ENCODE measurements around the gene SYT5.

DNA sequence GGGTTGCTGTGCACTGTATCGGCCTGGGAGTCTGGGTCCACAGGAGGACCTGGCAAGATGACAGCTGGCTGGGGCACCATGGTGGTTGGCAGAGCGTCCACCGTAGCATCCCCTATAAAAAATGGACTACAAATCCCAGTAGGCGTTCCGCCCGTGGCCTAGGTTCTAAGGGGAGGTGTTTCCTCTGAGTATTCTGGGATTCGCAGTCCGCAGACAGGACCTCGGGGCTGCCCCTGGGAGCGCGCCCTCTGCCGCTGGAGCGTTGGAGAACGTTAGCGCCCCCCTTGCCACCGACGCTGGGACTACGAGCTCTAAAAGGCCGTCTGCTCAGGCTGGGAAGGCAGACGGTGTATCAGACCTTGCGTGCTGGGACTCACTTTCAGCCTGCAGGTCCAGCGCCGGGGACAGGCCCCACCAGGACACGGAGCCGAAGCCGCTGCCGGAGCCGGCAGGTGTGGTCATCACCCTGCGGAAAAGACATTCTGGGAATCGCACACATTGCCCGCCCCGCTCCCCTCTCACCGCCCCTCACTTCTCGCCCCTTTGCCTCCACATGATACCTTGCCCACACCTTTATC is 14.0 kb downstream of the SYT5 start:
- TF ChIP-seq ZNF644 (CRISPR knock-in tag; IDR thresholded peaks at IDR 0.05; ENCODE audit: low read depth) (no peak), BRCA1 (CRISPR knock-in tag; IDR thresholded peaks at IDR 0.05) (no peak), HNRNPLL (IDR thresholded peaks at IDR 0.05; ENCODE audit: low read depth, low read length, poor library complexity, severe bottlenecking) (no peak)
